Measurements from ENCODE around the gene NHLH2.

Gene NHLH2

GRCh38 chr1:115865704-115866380 lies 24.9 kb upstream of the NHLH2 start:
- TF ChIP-seq CTCF (IDR thresholded peaks at IDR 0.05; ENCODE audit: borderline replicate concordance, control extremely low read depth, extremely low read depth, insufficient read depth, missing control alignments): no peak
- DNase-seq (ENCODE audit: low spot score): no peak
- in situ Hi-C loops (cut with MboI; ENCODE audit: low sequenced_read_pairs, unreplicated experiment): no loop called here

- TF ChIP-seq CTCF (IDR thresholded peaks at IDR 0.05; ENCODE audit: borderline replicate concordance, control extremely low read depth, extremely low read depth, insufficient read depth, missing control alignments): no peak
- no peak for DNase-seq (ENCODE audit: low spot score)
- in situ Hi-C loops (cut with MboI; ENCODE audit: low sequenced_read_pairs, unreplicated experiment): no loop called here
Observed at GRCh38 chr1:115862403-115862802, 21.5 kb upstream of the NHLH2 start.

GRCh38 chr1:115854005-115854404 lies 13.1 kb upstream of the NHLH2 start:
- no peak for TF ChIP-seq CTCF (IDR thresholded peaks at IDR 0.05; ENCODE audit: borderline replicate concordance, control extremely low read depth, extremely low read depth, insufficient read depth, missing control alignments)
- in situ Hi-C loops (cut with MboI; ENCODE audit: low sequenced_read_pairs, unreplicated experiment): no loop called here
- no peak for DNase-seq (ENCODE audit: low spot score)

- no peak for TF ChIP-seq CTCF (IDR thresholded peaks at IDR 0.05; ENCODE audit: borderline replicate concordance, control extremely low read depth, extremely low read depth, insufficient read depth, missing control alignments)
- in situ Hi-C loops (cut with MboI; ENCODE audit: low sequenced_read_pairs, unreplicated experiment): no loop called here
- no peak for DNase-seq (ENCODE audit: low spot score)
Observed at GRCh38 chr1:115850937-115851336, 10.0 kb upstream of the NHLH2 start.

- DNase-seq (ENCODE audit: low spot score): no peak
- no peak for TF ChIP-seq CTCF (IDR thresholded peaks at IDR 0.05; ENCODE audit: borderline replicate concordance, control extremely low read depth, extremely low read depth, insufficient read depth, missing control alignments)
- in situ Hi-C loops (cut with MboI; ENCODE audit: low sequenced_read_pairs, unreplicated experiment): no loop called here
Observed at GRCh38 chr1:115847787-115848186, 6.9 kb upstream of the NHLH2 start.

- in situ Hi-C loops (cut with MboI; ENCODE audit: low sequenced_read_pairs, unreplicated experiment): no loop called here
- TF ChIP-seq CTCF (IDR thresholded peaks at IDR 0.05; ENCODE audit: borderline replicate concordance, control extremely low read depth, extremely low read depth, insufficient read depth, missing control alignments): no peak
- no peak for DNase-seq (ENCODE audit: low spot score)
Observed at GRCh38 chr1:115842948-115843347, 2.0 kb upstream of the NHLH2 start.

All from GM13976 (cell line).